ENCODE data around the gene SMYD3.

- TF ChIP-seq, protein P1, sequence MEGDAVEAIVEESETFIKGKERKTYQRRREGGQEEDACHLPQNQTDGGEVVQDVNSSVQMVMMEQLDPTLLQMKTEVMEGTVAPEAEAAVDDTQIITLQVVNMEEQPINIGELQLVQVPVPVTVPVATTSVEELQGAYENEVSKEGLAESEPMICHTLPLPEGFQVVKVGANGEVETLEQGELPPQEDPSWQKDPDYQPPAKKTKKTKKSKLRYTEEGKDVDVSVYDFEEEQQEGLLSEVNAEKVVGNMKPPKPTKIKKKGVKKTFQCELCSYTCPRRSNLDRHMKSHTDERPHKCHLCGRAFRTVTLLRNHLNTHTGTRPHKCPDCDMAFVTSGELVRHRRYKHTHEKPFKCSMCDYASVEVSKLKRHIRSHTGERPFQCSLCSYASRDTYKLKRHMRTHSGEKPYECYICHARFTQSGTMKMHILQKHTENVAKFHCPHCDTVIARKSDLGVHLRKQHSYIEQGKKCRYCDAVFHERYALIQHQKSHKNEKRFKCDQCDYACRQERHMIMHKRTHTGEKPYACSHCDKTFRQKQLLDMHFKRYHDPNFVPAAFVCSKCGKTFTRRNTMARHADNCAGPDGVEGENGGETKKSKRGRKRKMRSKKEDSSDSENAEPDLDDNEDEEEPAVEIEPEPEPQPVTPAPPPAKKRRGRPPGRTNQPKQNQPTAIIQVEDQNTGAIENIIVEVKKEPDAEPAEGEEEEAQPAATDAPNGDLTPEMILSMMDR (IDR thresholded peaks at IDR 0.05) = no peak
- no peak for TF ChIP-seq POLR2A (IDR thresholded peaks at IDR 0.05)
These were observed 89.8 kb downstream of the SMYD3 start for GRCh38 chr1:246417152-246417812.
